ENCODE measurements around the gene SPATS2.
A peak's percentile ranks its signal among the peaks of the same experiment; 100 is the strongest.

SPATS2 gene

GRCh38 chr12:49359671-49360070, 7.6 kb upstream of the SPATS2 start:
- no peak for DNase-seq (ENCODE audit: extremely low spot score)
- ChIA-PET POLR2A (interaction anchor here (1.2 kb wide), 1 partner anchor 154 kb away, joined by 4 read pairs; no protein-coding TSS in a partner anchor), CTCF (interaction anchor here (0.9 to 11.9 kb wide), 31 partner anchors 9 to 275 kb away, joined by 3 to 410 read pairs (median 10); partner anchors contain the start of genes DNAJC22, PRPF40B, PRPH and SPATS2)
- TF ChIP-seq, protein P1, sequence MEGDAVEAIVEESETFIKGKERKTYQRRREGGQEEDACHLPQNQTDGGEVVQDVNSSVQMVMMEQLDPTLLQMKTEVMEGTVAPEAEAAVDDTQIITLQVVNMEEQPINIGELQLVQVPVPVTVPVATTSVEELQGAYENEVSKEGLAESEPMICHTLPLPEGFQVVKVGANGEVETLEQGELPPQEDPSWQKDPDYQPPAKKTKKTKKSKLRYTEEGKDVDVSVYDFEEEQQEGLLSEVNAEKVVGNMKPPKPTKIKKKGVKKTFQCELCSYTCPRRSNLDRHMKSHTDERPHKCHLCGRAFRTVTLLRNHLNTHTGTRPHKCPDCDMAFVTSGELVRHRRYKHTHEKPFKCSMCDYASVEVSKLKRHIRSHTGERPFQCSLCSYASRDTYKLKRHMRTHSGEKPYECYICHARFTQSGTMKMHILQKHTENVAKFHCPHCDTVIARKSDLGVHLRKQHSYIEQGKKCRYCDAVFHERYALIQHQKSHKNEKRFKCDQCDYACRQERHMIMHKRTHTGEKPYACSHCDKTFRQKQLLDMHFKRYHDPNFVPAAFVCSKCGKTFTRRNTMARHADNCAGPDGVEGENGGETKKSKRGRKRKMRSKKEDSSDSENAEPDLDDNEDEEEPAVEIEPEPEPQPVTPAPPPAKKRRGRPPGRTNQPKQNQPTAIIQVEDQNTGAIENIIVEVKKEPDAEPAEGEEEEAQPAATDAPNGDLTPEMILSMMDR (IDR thresholded peaks at IDR 0.05; ENCODE audit: control extremely low read depth, extremely low read depth, low read depth, missing control alignments), result no peak

GRCh38 chr12:49362077-49362476, 5.2 kb upstream of the SPATS2 start:
- TF ChIP-seq, protein P1 (IDR thresholded peaks at IDR 0.05; ENCODE audit: control extremely low read depth, extremely low read depth, low read depth, missing control alignments), result no peak
- CTCF ChIA-PET, result interaction anchor here (0.7 to 11.9 kb wide), 7 partner anchors 8 to 219 kb away, joined by 3 to 410 read pairs (median 5); partner anchors contain the start of gene DNAJC22
- POLR2A ChIA-PET, result no interaction called here

GRCh38 chr12:49364989-49365388, 2.3 kb upstream of the SPATS2 start:
- no peak for DNase-seq (ENCODE audit: extremely low spot score)
- CTCF ChIA-PET, result interaction anchor here (1.2 to 11.9 kb wide), 8 partner anchors 12 to 215 kb away, joined by 4 to 410 read pairs (median 8); partner anchors contain the start of gene DNAJC22
- TF ChIP-seq, protein P1 (IDR thresholded peaks at IDR 0.05; ENCODE audit: control extremely low read depth, extremely low read depth, low read depth, missing control alignments), result no peak
- POLR2A ChIA-PET, result no interaction called here

More at GRCh38 chr12:49362077-49362476, 5.2 kb upstream of the SPATS2 start:
- no peak for DNase-seq (ENCODE audit: extremely low spot score)

DNA sequence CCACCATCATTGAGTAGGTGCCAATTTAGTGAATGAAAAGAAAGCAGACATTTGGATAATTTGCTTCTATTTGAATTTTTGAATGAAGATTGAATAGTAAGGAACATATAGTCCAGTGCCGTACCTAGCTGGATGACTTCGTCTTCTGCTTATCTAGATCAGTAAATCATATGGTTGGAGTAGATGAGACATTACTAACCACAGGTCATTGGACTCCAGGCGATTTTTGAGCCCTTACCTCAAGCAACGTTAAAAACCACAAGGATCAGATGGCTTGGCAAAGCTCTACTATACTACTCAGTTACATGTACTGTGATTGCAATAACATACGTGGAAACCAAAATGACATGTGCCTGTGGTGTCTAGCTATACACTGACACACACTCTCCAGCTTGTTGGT, 1.7 kb upstream of the SPATS2 start:
- ChIA-PET CTCF (interaction anchor here (1.0 to 11.9 kb wide), 11 partner anchors 7 to 218 kb away, joined by 3 to 410 read pairs (median 8); partner anchors contain the start of gene DNAJC22), POLR2A (no interaction called here)
- TF ChIP-seq, protein P1 (IDR thresholded peaks at IDR 0.05; ENCODE audit: control extremely low read depth, extremely low read depth, low read depth, missing control alignments), result no peak
- no peak for DNase-seq (ENCODE audit: extremely low spot score)

GRCh38 chr12:49366096-49366651, 1.1 kb upstream of the SPATS2 start:
- no peak for DNase-seq (ENCODE audit: extremely low spot score)
- ChIA-PET CTCF (interaction anchor here (0.8 to 11.9 kb wide), 20 partner anchors 8 to 217 kb away, joined by 3 to 410 read pairs (median 6); partner anchors contain the start of gene DNAJC22), POLR2A (interaction anchor here (0.8 to 1.6 kb wide), 6 partner anchors 8 to 216 kb away, joined by 3 to 9 read pairs (median 5); partner anchors contain the start of gene TROAP)
- TF ChIP-seq, protein P1 (IDR thresholded peaks at IDR 0.05; ENCODE audit: control extremely low read depth, extremely low read depth, low read depth, missing control alignments), result no peak

- POLR2A ChIA-PET, result interaction anchor here (0.6 to 1.7 kb wide), 12 partner anchors 9 to 337 kb away, joined by 3 to 9 read pairs (median 4); partner anchors contain the start of gene TROAP
- CTCF ChIA-PET, result interaction anchor here (0.7 to 11.9 kb wide), 24 partner anchors 9 to 217 kb away, joined by 3 to 410 read pairs (median 4); partner anchors contain the start of gene DNAJC22
- TF ChIP-seq, protein P1 (IDR thresholded peaks at IDR 0.05; ENCODE audit: control extremely low read depth, extremely low read depth, low read depth, missing control alignments), result no peak
- peak; percentile 95 for DNase-seq (ENCODE audit: extremely low spot score)
Observed at GRCh38 chr12:49366652-49367380, 446 bp upstream of the SPATS2 start.

Data from GM10248 (cell line).